ENCODE results near the gene CAPN5.

Gene CAPN5

GRCh38 chr11:77121096-77121640, 54.4 kb downstream of the CAPN5 start:
- Histone ChIP-seq H3K4me3 (replicated peaks; ENCODE audit: low read depth, low read length) (no peak overlapping the region), H3K27me3 (replicated peaks; ENCODE audit: control insufficient read depth, insufficient read depth, low read length) (no peaks in the 10 kb centered on the region; the same call in 1 of the 2 replicates), H3K36me3 (ENCODE audit: control insufficient read depth, insufficient read depth, low read length) (no peaks in the 10 kb centered on the region)
- no peak for DNase-seq (ENCODE audit: extremely low read depth, insufficient read length)
- TF ChIP-seq CTCF (IDR thresholded peaks at IDR 0.05; ENCODE audit: insufficient read depth, low read length, poor library complexity, severe bottlenecking), result no peak

GRCh38 chr11:77121876-77122575, 55.3 kb downstream of the CAPN5 start:
- no peaks in the 10 kb centered on the region; the same call in 1 of the 2 replicates for H3K27me3 ChIP-seq (replicated peaks; ENCODE audit: control insufficient read depth, insufficient read depth, low read length)
- H3K4me3 ChIP-seq (replicated peaks; ENCODE audit: low read depth, low read length), result no peak overlapping the region
- H3K36me3 ChIP-seq (ENCODE audit: control insufficient read depth, insufficient read depth, low read length), result no peaks in the 10 kb centered on the region
- no peak for DNase-seq (ENCODE audit: extremely low read depth, insufficient read length)
- TF ChIP-seq CTCF (IDR thresholded peaks at IDR 0.05; ENCODE audit: insufficient read depth, low read length, poor library complexity, severe bottlenecking), result no peak

GRCh38 chr11:77122576-77123212, 55.9 kb downstream of the CAPN5 start:
- TF ChIP-seq CTCF (IDR thresholded peaks at IDR 0.05; ENCODE audit: insufficient read depth, low read length, poor library complexity, severe bottlenecking), result no peak
- no peak for DNase-seq (ENCODE audit: extremely low read depth, insufficient read length)
- Histone ChIP-seq H3K27me3 (replicated peaks; ENCODE audit: control insufficient read depth, insufficient read depth, low read length) (peaks cover 1% of the 10 kb centered on the region), H3K36me3 (ENCODE audit: control insufficient read depth, insufficient read depth, low read length) (no peaks in the 10 kb centered on the region), H3K4me3 (replicated peaks; ENCODE audit: low read depth, low read length) (no peak overlapping the region)

GRCh38 chr11:77123591-77123990, 56.8 kb downstream of the CAPN5 start:
- Histone ChIP-seq H3K27me3 (replicated peaks; ENCODE audit: control insufficient read depth, insufficient read depth, low read length) (peaks cover 1% of the 10 kb centered on the region), H3K4me3 (replicated peaks; ENCODE audit: low read depth, low read length) (no peak overlapping the region), H3K36me3 (ENCODE audit: control insufficient read depth, insufficient read depth, low read length) (no peaks in the 10 kb centered on the region)
- no peak for DNase-seq (ENCODE audit: extremely low read depth, insufficient read length)
- TF ChIP-seq CTCF (IDR thresholded peaks at IDR 0.05; ENCODE audit: insufficient read depth, low read length, poor library complexity, severe bottlenecking), result no peak

- DNase-seq (ENCODE audit: extremely low read depth, insufficient read length), result no peak
- TF ChIP-seq CTCF (IDR thresholded peaks at IDR 0.05; ENCODE audit: insufficient read depth, low read length, poor library complexity, severe bottlenecking), result no peak
- Histone ChIP-seq H3K36me3 (ENCODE audit: control insufficient read depth, insufficient read depth, low read length) (no peaks in the 10 kb centered on the region), H3K27me3 (replicated peaks; ENCODE audit: control insufficient read depth, insufficient read depth, low read length) (peaks cover 1% of the 10 kb centered on the region), H3K4me3 (replicated peaks; ENCODE audit: low read depth, low read length) (no peak overlapping the region)
Measured at GRCh38 chr11:77124041-77124440, 57.3 kb downstream of the CAPN5 start.

Data from GM06990 (cell line).